Islet precursor cell (in vitro differentiated cells): ENCODE results near the gene ADTRP.

ENCODE experiments used
- DNase-seq: peaks from one replicate; pipeline ENCODE4 v3.0.0-alpha.2; 2018

Gene ADTRP

GRCh38 chr6:11778648-11779328, at the start of gene ADTRP:
TSS of gene ADTRP (minus strand) at chr6:11778803. CDS start at chr6:11778759, 44 bp downstream.
- DNase-seq = no peak

GRCh38 chr6:11826779-11827178, 48.2 kb upstream of the ADTRP start:
- DNase-seq = no peak

- DNase-seq = no peak
Measured at GRCh38 chr6:11824986-11825385, 46.4 kb upstream of the ADTRP start.

GRCh38 chr6:11822346-11822745, 43.7 kb upstream of the ADTRP start:
- DNase-seq = no peak

- no peak for DNase-seq
Measured at GRCh38 chr6:11821781-11822180, 43.2 kb upstream of the ADTRP start.

GRCh38 chr6:11820821-11821220, 42.2 kb upstream of the ADTRP start:
- DNase-seq = no peak

GRCh38 chr6:11819486-11819885, 40.9 kb upstream of the ADTRP start:
- DNase-seq = no peak

- DNase-seq = no peak
Measured at GRCh38 chr6:11815231-11815630, 36.6 kb upstream of the ADTRP start.

GRCh38 chr6:11814819-11815218, 36.2 kb upstream of the ADTRP start:
- DNase-seq = no peak

- DNase-seq = no peak
Measured at GRCh38 chr6:11814106-11814505, 35.5 kb upstream of the ADTRP start.

GRCh38 chr6:11813606-11814005, 35.0 kb upstream of the ADTRP start:
- DNase-seq = no peak

- DNase-seq = no peak
Measured at GRCh38 chr6:11812951-11813350, 34.3 kb upstream of the ADTRP start.

- DNase-seq = no peak
Measured at GRCh38 chr6:11812439-11812838, 33.8 kb upstream of the ADTRP start.

- DNase-seq = no peak
Measured at GRCh38 chr6:11811644-11812264, 33.2 kb upstream of the ADTRP start.

GRCh38 chr6:11810854-11811643, 32.4 kb upstream of the ADTRP start:
- DNase-seq = no peak

GRCh38 chr6:11810039-11810541, 31.5 kb upstream of the ADTRP start:
- DNase-seq = no peak

- no peak for DNase-seq
Measured at GRCh38 chr6:11808054-11808453, 29.5 kb upstream of the ADTRP start.

GRCh38 chr6:11806561-11807317, 28.1 kb upstream of the ADTRP start:
- DNase-seq = no peak

GRCh38 chr6:11805259-11806053, 26.9 kb upstream of the ADTRP start:
- DNase-seq = no peak

GRCh38 chr6:11804701-11805100, 26.1 kb upstream of the ADTRP start:
- no peak for DNase-seq

GRCh38 chr6:11804135-11804534, 25.5 kb upstream of the ADTRP start:
- DNase-seq = no peak

- no peak for DNase-seq
Measured at GRCh38 chr6:11803591-11803971, 25.0 kb upstream of the ADTRP start.
